Esophagus squamous epithelium (tissue), 5 donors: ENCODE data around the gene LKAAEAR1. TPM values are rescaled to one million over a fixed set of nuclear protein-coding genes. Genes with fewer than 3 reads are reported as not detected.

ENCODE experiments used
- DNase-seq: peaks from one replicate; lab custom pipeline; 2025; lab: John Stamatoyannopoulos, UW
- H3K27ac ChIP-seq, 4 donors: fragments of 200-600 bp; sonication (generic); one replicate each; pipeline ENCODE4 v1.5.1; 2016 to 2019; ENCODE audit warnings: mild to moderate bottlenecking in 1 of 4
- H3K27me3 ChIP-seq, 4 donors: fragments of 200-600 bp; sonication (generic); 1 replicate in 3 of 4; 2 replicates in 1 of 4; pipeline versions ENCODE4 v1.5.1 to v1.6.0; 2017 to 2021; ENCODE audit warnings: antibody characterized with exemption in 1 of 4
- H3K36me3 ChIP-seq, 3 donors: fragments of 200-600 bp; sonication (generic); one replicate each; pipeline ENCODE4 v1.5.1; 2016 to 2019
- H3K4me1 ChIP-seq, 3 donors: fragments of 200-600 bp; sonication (generic); one replicate each; pipeline ENCODE4 v1.5.1; 2017 to 2019
- H3K4me3 ChIP-seq, 4 donors: fragments of 200-600 bp; sonication (generic); 1 replicate in 3 of 4; 2 replicates in 1 of 4; pipeline ENCODE4 v1.5.1; 2016 to 2019; ENCODE audit warnings: mild to moderate bottlenecking in 2 of 4, moderate library complexity in 1 of 4
- H3K9me3 ChIP-seq, 3 donors: fragments of 200-600 bp; sonication (generic); one replicate each; pipeline ENCODE4 v1.5.1; 2016 to 2019
- CTCF ChIP-seq, 6 experiments: fragments of 450-650 bp in 4 of 6; fragments of 200-600 bp in 2 of 6; sonication (generic) in 2 of 6; IDR thresholded peaks; one replicate each; pipeline ENCODE4 v1.5.1; 2016 to 2019; ENCODE audit warnings: antibody characterized with exemption in 6 of 6, mild to moderate bottlenecking in 4 of 6, moderate library complexity in 4 of 6
- POLR2A ChIP-seq, 4 donors: fragments of 450-650 bp; IDR thresholded peaks; one replicate each; pipeline ENCODE4 v1.6.1; 2017; ENCODE audit warnings: antibody characterized with exemption in 4 of 4, mild to moderate bottlenecking in 4 of 4, moderate library complexity in 3 of 4
- WGBS, 2 donors: methylation state at CpG; one replicate each; pipeline ENCODE4 v1.1.5; 2018; 5-methylcytosine and 5-hydroxymethylcytosine counted together
- intact Hi-C: fragments of 100-400 bp; cut with DNase I; formaldehyde crosslinking; loops from one replicate; pipeline ENCODE4 v1.15.0; 2022
- total RNA-seq, 4 donors: library from RNA; depleted of rRNA; stranded (reverse); fragments of >200 nt; gene quantifications; one replicate each; pipeline ENCODE4 v1.1.0, GENCODE V29; 2016
- donor health status: DM: yes; HTN: yes; CAD: no.

Gene LKAAEAR1
- total RNA-seq, 4 donors from 2014 or later: not detected

- no peaks in the 10 kb centered on the region for H3K36me3 ChIP-seq
- TF ChIP-seq POLR2A (IDR thresholded peaks at IDR 0.05): no peak
- TF ChIP-seq CTCF (IDR thresholded peaks at IDR 0.05): no peak
- H3K27me3 ChIP-seq: peaks cover 0 to 89% (median 10%) of the 10 kb centered on the region in 4 donors
- H3K4me1 ChIP-seq: peaks cover 40 to 76% (median 41%) of the 10 kb centered on the region in 3 donors
- H3K4me3 ChIP-seq: peak overlapping the region in 1 of 4 donors; percentile 63
- peak overlapping the region in 3 of 4 donors; percentile 30 to 81 (median 72) for H3K27ac ChIP-seq
- DNase-seq: no peak
- WGBS, 2 donors: 37 to 57% methylated on average over 4 to 10 of the region's 14 CpGs
- intact Hi-C loops: no loop called here
- no peaks in the 10 kb centered on the region for H3K9me3 ChIP-seq
These were observed 39.5 kb downstream of the LKAAEAR1 start for GRCh38 chr20:64044484-64045247.

- 82 to 84% methylated on average over 9 of the region's 9 CpGs for WGBS, 2 donors
- Histone ChIP-seq H3K27ac (peak overlapping the region in 1 of 4 donors; percentile 81), H3K4me3 (no peak overlapping the region), H3K9me3 (no peaks in the 10 kb centered on the region), H3K36me3 (no peaks in the 10 kb centered on the region), H3K27me3 (peaks cover 0 to 90% (median 10%) of the 10 kb centered on the region in 4 donors), H3K4me1 (peaks cover 42 to 78% (median 46%) of the 10 kb centered on the region in 3 donors)
- intact Hi-C loops: no loop called here
- DNase-seq: no peak
- TF ChIP-seq CTCF (IDR thresholded peaks at IDR 0.05): no peak
These were observed 40.4 kb downstream of the LKAAEAR1 start for GRCh38 chr20:64043768-64044167.

GRCh38 chr20:64042054-64042781 lies 42.0 kb downstream of the LKAAEAR1 start:
- TF ChIP-seq POLR2A (IDR thresholded peaks at IDR 0.05) (no peak), CTCF (IDR thresholded peaks at IDR 0.05) (no peak)
- H3K4me3 ChIP-seq: peak overlapping the region; percentile 29 to 68 (median 45)
- H3K4me1 ChIP-seq: peaks cover 46 to 81% (median 58%) of the 10 kb centered on the region in 3 donors
- peak overlapping the region; percentile 48 to 87 (median 66) for H3K27ac ChIP-seq
- DNase-seq: no peak
- H3K9me3 ChIP-seq: no peaks in the 10 kb centered on the region
- intact Hi-C loops: no loop called here
- 0 to 20% methylated on average over 1 to 5 of the region's 55 CpGs for WGBS, 2 donors
- H3K27me3 ChIP-seq: peaks cover 0 to 90% (median under 1%) of the 10 kb centered on the region in 4 donors
- H3K36me3 ChIP-seq: no peaks in the 10 kb centered on the region

- H3K27me3 ChIP-seq: peaks cover 0 to 90% (median 0%) of the 10 kb centered on the region in 4 donors
- no peaks in the 10 kb centered on the region for H3K9me3 ChIP-seq
- H3K4me1 ChIP-seq: peaks cover 46 to 85% (median 59%) of the 10 kb centered on the region in 3 donors
- peak overlapping the region; percentile 28 to 87 (median 66) for H3K27ac ChIP-seq
- H3K4me3 ChIP-seq: peak overlapping the region in 3 of 4 donors; percentile 37 to 68 (median 53)
- DNase-seq: no peak
- no CpG with 5 or more reads among the region's 11 CpGs for WGBS, 2 donors
- H3K36me3 ChIP-seq: no peaks in the 10 kb centered on the region
- TF ChIP-seq POLR2A (IDR thresholded peaks at IDR 0.05): no peak
- TF ChIP-seq CTCF (IDR thresholded peaks at IDR 0.05): no peak
- intact Hi-C loops: no loop called here
These were observed 42.5 kb downstream of the LKAAEAR1 start for GRCh38 chr20:64041781-64042053.
